Gastroesophageal sphincter (tissue), 3 donors: ENCODE data around the gene MORC2.

Experiments
- CTCF ChIP-seq, 4 experiments: fragments of 200-600 bp in 2 of 4; fragments of 450-650 bp in 2 of 4; sonication (generic) in 1 of 4; IDR thresholded peaks; one replicate each; pipeline ENCODE4 v1.5.1; 2017 to 2019; ENCODE audit warnings: antibody characterized with exemption in 4 of 4, mild to moderate bottlenecking in 2 of 4, moderate library complexity in 2 of 4
- POLR2A ChIP-seq, 2 donors: fragments of 450-650 bp; IDR thresholded peaks; one replicate each; pipeline ENCODE4 v1.6.1; 2017; ENCODE audit warnings: antibody characterized with exemption in 2 of 2, mild to moderate bottlenecking in 2 of 2, moderate library complexity in 1 of 2
- POLR2AphosphoS5 ChIP-seq: sonication (generic); formaldehyde crosslinking; IDR thresholded peaks from one replicate; pipeline ENCODE4 v1.6.1; 2017; ENCODE audit warnings: antibody characterized with exemption

- no peak for TF ChIP-seq POLR2A (IDR thresholded peaks at IDR 0.05)
- TF ChIP-seq POLR2AphosphoS5 = no peak
- TF ChIP-seq CTCF (IDR thresholded peaks at IDR 0.05) = no peak
These were observed 35.9 kb downstream of the MORC2 start for GRCh38 chr22:30932661-30933060.
